Head of caudate nucleus (tissue), 42 donors: ENCODE results near the gene TMPRSS13.
A peak's percentile ranks its signal among the peaks of the same experiment; 100 is the strongest.
"Not testable (repeated sequence)": the region's sequence is repeated elsewhere in the genome, so short reads cannot be mapped to it uniquely, and the experiment has no call there.

Experiments
- DNase-seq, 42 donors: peaks; one replicate each; pipeline versions ENCODE4 v3.0.0 to v3.0.0-alpha.2; 2020 to 2021; ENCODE audit warnings: mixed read lengths in 7 of 42
- intact Hi-C: fragments of 100-400 bp; cut with DNase I; formaldehyde crosslinking; loops from one replicate; pipeline ENCODE4 v1.15.0; 2022

TMPRSS13 gene

GRCh38 chr11:117933475-117933874, 4.3 kb upstream of the TMPRSS13 start:
- peak in 4 of 42 donors; percentile 0 to 19 (median 4) for DNase-seq
- intact Hi-C loops: no loop called here

GRCh38 chr11:117932947-117933346, 3.7 kb upstream of the TMPRSS13 start:
- intact Hi-C loops: no loop called here
- DNase-seq: no peak

- intact Hi-C loops: no loop called here
- DNase-seq: peak in 3 of 42 donors; percentile 3 to 15 (median 13)
Observed at GRCh38 chr11:117932426-117932825, 3.2 kb upstream of the TMPRSS13 start.

GRCh38 chr11:117931971-117932370, 2.8 kb upstream of the TMPRSS13 start:
- DNase-seq: peak in 2 of 42 donors; percentile 13 to 15
- intact Hi-C loops: no loop called here

GRCh38 chr11:117931331-117931950, 2.2 kb upstream of the TMPRSS13 start:
- intact Hi-C loops: no loop called here
- DNase-seq: peak in 2 of 42 donors; percentile 22 to 26

GRCh38 chr11:117930668-117931330, 1.6 kb upstream of the TMPRSS13 start:
- no peak for DNase-seq
- intact Hi-C loops: no loop called here

GRCh38 chr11:117929916-117930570, 841 bp upstream of the TMPRSS13 start:
- intact Hi-C loops: no loop called here
- no peak for DNase-seq

- intact Hi-C loops: no loop called here
- DNase-seq: no peak
Observed at GRCh38 chr11:117928446-117929141, 608 bp downstream of the TMPRSS13 start.

- intact Hi-C loops: no loop called here
- DNase-seq: no peak
Observed at GRCh38 chr11:117927926-117928325, 1.3 kb downstream of the TMPRSS13 start.

- intact Hi-C loops, DNase-seq: not testable (repeated sequence)
Observed at GRCh38 chr11:117926166-117926565, 3.0 kb downstream of the TMPRSS13 start.

GRCh38 chr11:117925198-117925925, 3.8 kb downstream of the TMPRSS13 start:
- intact Hi-C loops: no loop called here
- no peak for DNase-seq

- intact Hi-C loops: no loop called here
- DNase-seq: no peak
Observed at GRCh38 chr11:117924631-117925170, 4.5 kb downstream of the TMPRSS13 start.

GRCh38 chr11:117923773-117924172, 5.4 kb downstream of the TMPRSS13 start:
- no peak for DNase-seq
- intact Hi-C loops: no loop called here

GRCh38 chr11:117923275-117923674, 5.9 kb downstream of the TMPRSS13 start:
- intact Hi-C loops: no loop called here
- DNase-seq: no peak

GRCh38 chr11:117921893-117922292, 7.3 kb downstream of the TMPRSS13 start:
- DNase-seq: no peak
- intact Hi-C loops: no loop called here

GRCh38 chr11:117921456-117921855, 7.7 kb downstream of the TMPRSS13 start:
- intact Hi-C loops: no loop called here
- DNase-seq: no peak

GRCh38 chr11:117919781-117920221, 9.4 kb downstream of the TMPRSS13 start:
- no peak for DNase-seq
- intact Hi-C loops: no loop called here

- no peak for DNase-seq
- intact Hi-C loops: no loop called here
Observed at GRCh38 chr11:117919341-117919740, 9.9 kb downstream of the TMPRSS13 start.
